Umbilical cord (tissue), 2 donors: Measurements from ENCODE around the gene TBATA. TPM values are rescaled to one million over a fixed set of nuclear protein-coding genes. Genes with fewer than 3 reads are reported as not detected.

ENCODE experiments used
- DNase-seq: peaks from one replicate; pipeline ENCODE4 v3.0.0-alpha.2; 2015; ENCODE audit warnings: low spot score
- total RNA-seq: library from RNA; depleted of rRNA; stranded (reverse); fragments of >200 nt; gene quantifications from one replicate; pipeline ENCODE4 v1.2.3, GENCODE V29; 2014; ENCODE audit warnings: low replicate concordance; ENCODE audit not compliant: insufficient read depth

The TBATA gene
- total RNA-seq, 1 donor from 2014 or later: not detected

DNA sequence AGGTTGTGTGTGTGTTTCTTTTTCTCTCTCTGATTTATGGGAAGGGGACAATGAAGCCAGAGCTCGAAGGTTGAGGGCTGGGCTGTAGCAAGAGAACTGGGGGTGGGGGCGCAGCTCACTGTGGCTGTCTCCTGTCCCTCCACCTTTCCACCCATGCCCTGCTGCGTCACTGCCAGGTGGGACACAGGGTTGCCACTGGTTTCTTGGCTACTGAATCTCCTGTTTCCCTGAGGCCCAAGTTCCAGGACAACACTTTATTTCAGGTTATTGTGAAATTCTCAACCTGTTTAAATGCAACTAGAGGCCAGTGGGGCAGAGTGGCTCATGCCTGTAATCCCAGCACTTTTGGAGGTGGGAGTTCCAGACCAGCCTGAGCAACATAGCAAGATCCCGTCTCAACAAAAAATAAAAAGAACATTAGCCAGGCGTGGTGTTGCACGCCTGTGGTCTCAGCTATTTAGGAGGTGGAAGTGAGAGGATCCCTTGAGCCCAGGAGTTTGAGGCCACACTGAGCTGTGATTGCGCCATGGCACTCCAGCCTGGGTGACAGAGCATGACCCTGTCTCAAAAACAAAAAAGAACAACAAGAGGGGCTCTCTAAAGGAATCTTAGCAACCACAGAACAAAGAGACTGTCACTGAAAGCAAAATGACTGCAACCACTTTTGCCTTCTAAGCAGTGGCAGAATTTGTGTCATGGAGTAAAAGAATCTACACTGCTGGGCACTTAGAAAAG, 22.6 kb downstream of the TBATA start:
- DNase-seq: no peak

DNA sequence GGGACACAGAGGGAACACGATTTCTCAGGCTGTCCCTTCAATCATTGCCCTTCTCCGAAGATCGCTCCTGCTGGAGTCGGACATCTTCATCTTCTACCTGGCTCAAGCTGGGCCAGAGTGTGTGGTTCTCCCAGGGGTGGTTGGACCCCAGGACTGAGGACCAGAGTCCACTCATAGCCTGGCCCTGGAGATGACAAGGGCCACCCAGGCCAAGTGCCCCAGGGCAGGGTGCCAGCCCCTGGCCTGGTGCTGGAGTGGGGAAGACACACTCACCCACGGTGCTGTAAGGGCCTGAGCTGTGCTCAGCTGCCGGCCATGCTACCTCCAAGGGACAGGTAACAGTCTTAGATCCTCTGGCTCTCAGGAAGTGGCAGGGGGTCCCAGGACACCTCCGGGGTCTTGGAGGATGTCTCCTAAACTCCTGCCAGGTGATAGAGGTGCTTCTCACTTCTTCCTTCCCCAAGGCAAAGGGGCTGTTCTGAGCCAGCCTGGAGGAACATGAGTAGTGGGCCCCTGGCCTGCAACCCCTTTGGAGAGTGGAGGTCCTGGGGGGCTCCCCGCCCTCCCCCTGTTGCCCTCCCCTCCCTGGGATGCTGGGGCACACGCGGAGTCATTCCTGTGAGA, 23.3 kb downstream of the TBATA start:
- no peak for DNase-seq

DNA sequence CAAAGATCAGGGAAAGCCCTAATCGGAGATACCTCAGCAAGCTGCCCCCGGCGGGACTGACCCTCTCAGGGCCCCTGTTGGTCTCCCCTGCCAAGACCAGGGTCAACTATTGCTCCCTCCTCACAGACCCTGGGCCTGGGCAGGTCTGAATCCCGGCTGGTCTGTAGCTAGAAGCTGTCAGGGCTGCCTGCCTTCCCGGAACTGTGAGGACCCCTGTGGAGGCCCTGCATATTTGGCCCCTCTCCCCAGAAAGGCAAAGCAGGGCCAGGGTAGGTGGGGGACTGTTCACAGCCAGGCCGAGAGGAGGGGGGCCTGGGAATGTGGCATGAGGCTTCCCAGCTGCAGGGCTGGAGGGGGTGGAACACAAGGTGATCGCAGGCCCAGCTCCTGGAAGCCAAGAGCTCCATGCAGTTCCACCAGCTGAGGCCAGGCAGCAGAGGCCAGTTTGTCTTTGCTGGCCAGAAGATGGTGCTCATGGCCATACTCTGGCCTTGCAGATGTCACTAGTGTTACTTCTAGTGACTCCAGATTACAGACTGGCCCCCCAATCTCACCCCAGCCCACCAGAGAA, 24.1 kb downstream of the TBATA start:
- DNase-seq: peak; percentile 44

DNA sequence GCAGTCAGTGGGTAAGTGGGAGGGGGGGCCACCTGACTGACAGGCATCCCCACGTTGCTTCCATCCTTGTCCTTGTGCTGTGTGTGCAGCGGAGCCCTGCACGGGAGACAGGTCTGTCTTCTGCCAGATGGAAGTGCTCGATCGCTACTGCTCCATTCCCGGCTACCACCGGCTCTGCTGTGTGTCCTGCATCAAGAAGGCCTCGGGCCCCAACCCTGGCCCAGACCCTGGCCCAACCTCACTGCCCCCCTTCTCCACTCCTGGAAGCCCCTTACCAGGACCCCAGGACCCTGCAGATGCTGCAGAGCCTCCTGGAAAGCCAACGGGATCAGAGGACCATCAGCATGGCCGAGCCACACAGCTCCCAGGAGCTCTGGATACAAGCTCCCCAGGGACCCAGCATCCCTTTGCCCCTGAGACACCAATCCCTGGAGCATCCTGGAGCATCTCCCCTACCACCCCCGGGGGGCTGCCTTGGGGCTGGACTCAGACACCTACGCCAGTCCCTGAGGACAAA, 24.8 kb downstream of the TBATA start:
- DNase-seq: no peak

DNA sequence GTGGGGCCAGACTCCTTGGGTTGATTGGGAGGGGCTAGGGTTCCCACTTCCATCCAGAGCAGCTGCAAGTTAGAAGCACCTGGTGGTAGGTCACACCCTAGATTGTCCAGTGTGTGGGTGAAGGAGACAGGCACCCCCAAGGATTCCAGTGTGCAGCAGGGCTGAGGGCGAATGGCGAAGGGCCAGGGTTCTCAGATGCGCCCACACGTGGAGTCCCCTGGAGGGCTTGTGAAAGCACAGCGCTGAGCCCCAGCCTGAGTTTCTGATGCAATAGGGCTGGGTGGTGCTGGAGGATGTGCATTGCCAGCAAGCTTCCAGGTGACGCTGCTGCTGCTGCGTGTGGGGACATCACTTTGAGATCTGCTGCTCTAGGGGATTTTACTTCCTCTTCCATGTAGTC, 25.4 kb downstream of the TBATA start:
- no peak for DNase-seq

DNA sequence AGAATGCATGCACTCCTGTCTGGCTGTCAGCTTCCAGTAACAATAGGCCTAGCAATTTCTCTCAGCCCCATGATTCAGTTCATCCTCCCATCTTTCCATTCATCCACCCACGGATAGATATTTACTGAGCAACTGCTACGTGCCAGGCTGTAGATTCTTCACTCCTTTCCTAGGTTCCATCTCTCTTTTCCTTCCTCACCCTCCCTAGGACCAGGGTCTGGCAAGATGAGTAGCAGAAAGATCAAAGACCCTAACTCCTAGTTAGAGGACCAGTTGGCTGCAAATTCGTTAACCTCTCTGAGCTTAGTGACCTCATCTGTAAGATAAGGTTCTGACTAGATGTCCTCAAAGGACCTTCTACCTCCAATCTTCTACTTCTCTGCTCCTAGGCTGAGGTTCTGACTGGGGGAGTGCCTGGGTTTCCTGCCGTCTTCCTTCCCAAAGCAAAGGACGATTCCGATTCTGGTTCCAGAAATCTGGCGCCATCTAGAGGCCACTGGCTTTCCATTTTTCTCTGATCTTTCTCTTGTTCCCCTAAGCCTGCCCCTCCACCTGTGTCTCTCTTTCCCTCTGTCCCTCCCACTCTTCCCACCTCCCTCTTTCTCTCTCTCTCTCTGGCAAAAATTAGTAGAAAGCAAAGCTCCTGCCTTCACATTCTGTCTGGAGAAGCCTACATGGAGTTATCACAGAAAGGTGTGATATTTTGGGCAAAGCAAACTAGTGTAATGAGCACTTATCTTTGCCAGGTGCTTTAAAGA, 26.2 kb downstream of the TBATA start:
- peak; percentile 82 for DNase-seq

DNA sequence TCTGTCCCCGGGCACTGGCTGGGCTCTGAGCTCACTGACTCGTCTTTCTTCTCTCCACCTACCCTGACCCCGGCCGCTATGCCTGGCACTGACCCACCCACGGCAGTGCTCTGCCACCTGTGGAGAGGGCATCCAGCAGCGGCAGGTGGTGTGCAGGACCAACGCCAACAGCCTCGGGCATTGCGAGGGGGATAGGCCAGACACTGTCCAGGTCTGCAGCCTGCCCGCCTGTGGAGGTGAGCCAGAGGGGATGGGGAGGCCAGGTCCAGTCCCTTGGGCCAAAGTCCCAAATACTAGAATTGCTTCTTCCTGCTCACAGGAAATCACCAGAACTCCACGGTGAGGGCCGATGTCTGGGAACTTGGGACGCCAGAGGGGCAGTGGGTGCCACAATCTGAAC, 27.3 kb downstream of the TBATA start:
- no peak for DNase-seq

DNA sequence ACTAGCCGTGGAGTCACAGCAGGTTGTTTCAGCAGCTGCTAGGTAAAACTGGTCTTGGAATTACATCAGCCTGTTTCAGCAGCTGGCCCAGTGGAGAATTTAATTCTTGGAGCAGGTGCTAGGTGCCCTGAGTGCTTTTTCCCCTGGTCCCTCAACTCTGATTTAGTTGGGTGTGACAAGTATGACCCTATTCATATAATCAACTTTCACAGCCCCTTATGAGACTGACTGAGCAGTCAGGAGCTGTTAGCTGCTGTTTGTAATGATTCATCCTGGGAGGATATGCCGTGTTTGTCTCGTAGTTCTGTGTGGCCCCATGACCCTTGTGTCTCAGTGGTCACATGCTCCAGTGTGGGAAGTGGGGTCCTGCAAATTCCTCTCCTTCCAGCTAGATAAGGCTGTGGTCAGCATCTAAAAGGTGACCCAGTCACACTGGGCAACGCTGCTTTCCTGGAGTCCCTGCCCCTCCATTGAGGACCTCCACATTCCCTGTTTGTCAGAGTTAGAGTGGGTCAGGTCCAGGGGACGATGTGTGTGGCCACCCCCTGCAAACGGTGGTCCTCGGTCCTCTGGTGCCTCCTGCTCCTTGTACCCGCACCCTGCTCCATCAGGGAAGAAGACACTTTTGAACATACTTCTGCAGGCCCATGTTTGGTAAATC, 28.3 kb downstream of the TBATA start:
- no peak for DNase-seq

DNA sequence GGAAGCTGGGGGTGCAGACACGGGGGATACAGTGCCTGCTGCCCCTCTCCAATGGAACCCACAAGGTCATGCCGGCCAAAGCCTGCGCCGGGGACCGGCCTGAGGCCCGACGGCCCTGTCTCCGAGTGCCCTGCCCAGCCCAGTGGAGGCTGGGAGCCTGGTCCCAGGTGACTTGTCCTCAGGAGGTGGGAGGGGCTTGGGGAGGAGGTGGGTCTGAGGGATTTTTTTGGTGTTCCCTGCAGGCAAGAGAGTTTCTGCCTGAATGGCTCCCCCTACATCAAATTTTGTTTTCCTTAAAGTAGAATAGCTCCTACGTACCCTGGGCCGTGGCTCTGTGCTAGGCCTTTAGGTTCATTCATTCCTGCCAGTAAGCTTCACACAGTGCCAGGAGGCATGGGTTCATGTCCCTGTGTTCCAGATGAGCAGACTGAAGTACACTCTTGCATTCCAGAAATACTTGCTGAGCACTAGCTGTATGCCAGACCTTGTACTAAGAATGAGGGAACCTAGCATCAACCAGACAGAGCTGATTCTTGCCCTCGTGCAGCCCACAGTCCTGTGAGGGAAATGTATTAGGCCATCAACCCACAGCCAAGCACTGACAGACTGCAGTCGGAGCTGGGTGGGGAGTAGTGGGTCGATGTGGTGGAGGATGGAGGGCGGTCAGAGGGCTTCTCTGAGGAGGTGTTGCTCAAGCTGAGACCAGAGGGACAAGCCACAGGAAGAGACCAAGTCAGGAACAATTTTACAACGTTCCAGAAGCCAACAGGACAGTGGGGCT, 31.1 kb downstream of the TBATA start:
- DNase-seq: no peak

DNA sequence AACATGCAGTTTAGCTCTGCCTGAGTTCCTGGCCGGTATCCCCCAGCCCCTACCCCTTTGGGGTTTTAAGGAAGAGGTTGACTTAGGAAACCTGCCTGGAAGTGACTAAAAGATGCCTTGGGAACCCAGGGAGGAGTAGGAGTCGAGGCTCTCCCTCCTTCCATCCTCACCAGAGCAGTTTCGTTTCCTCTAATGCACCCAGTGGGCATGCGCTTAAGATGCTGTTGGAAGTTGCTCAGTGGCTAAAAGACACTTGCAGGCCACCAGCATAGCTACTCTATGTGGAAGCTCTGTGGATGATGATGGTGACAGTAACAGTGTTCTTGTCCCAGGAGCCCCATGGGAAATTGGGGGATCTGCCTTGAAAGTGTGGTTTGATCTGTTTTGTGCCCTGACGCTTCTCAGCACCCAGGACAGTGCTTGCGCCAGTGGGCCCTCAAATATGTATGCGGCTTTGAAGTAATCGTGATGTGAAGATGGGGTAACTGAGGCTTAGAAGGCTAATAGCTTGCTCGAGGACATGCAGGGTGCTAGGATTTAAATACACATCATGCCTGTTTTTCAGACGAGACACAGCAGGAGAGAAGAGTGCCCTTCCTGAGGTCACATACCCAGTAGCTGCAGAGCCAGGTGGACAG, 32.0 kb downstream of the TBATA start:
- no peak for DNase-seq

DNA sequence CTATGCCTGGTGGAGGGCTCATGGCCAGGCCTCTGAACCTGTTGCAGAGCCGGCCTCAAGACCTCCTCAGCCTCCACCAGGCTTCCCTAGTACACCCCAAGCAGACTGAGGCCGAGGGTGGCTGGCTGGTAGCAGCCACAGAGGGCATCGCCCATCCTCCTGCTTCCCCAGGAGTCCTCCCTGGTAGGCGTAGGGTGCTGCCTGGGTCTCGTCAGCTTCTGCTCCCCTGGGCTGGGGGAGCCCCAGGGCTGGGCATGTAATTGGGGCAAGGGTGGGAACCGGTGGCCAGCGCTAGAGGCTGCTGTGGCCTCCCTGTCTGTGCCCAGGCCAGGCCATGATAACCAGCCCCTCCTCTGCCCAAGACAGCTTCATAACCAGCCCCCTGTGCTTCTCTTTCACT, 32.6 kb downstream of the TBATA start:
- no peak for DNase-seq

DNA sequence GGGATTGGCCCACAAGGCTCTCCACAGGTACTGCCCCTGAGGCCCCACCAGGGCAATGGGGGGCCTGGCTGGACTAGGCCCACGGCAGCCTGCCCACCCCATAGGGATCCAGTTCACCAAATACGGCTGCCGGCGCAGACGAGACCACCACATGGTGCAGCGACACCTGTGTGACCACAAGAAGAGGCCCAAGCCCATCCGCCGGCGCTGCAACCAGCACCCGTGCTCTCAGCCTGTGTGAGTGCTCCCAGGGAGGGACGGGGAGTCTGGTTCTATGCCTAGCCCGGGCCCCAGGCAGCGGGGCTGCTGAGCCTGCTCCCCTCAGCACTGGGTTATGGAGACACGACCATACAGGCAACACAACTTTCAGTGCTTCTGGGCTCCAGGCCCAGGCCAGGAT, 33.2 kb downstream of the TBATA start:
- DNase-seq: no peak

DNA sequence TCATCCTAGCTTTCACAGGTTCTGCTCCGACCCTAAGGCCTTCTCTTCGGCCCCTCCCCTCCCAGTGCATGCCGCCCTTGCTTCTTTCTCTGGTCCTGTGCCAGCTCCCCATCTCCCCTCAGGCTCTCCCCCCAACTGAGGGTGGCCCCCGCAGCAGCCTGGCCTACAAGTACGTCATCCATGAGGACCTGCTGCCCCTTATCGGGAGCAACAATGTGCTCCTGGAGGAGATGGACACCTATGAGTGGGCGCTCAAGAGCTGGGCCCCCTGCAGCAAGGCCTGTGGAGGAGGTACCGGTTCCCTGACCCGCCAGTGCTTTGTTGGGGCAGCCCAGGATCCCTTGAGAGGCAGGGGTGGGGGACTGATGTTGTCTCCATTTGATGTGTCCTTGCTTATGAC, 33.8 kb downstream of the TBATA start:
- no peak for DNase-seq

DNA sequence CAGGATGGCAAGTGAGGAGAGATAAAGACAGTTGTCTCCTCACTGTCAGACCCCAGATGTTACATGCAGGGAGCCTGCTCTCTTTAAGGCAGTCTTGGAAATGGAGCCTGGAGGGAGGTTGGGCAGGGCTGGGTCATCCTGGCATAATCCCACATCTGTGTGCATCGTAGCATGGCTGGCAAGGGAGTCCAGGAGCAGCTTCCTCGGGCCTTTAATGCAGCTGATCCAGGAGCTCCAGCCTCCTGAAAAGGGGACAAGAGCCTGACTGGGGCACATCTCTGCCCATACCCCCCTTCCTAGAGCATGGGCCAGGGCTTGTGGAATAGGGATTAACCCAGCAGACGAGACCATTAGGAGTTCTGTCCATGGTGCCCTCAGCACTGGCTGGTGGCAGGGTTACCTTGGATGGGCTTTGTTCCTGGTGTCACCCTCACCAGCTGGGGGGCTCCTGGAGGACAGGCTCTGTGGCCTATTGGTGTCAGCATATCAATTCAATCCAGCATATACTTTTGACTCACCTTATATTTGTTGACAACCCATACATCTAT, 34.9 kb downstream of the TBATA start:
- DNase-seq: no peak

DNA sequence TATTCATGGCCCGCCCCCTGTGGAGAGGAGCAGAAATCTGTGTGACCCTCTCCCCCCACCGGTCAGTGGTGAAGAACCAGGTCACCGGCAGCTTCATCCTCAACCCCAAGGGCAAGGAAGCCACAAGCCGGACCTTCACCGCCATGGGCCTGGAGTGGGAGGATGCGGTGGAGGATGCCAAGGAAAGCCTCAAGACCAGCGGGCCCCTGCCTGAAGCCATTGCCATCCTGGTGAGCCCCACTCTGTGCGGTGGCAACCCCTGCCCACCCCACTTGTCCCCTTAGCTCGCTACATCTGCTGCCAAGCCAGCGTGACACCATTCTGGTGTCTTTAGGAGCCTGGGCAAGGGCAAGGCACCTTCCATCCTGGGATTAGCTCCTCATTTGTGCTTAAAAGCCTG, 35.4 kb downstream of the TBATA start:
- DNase-seq: no peak

DNA sequence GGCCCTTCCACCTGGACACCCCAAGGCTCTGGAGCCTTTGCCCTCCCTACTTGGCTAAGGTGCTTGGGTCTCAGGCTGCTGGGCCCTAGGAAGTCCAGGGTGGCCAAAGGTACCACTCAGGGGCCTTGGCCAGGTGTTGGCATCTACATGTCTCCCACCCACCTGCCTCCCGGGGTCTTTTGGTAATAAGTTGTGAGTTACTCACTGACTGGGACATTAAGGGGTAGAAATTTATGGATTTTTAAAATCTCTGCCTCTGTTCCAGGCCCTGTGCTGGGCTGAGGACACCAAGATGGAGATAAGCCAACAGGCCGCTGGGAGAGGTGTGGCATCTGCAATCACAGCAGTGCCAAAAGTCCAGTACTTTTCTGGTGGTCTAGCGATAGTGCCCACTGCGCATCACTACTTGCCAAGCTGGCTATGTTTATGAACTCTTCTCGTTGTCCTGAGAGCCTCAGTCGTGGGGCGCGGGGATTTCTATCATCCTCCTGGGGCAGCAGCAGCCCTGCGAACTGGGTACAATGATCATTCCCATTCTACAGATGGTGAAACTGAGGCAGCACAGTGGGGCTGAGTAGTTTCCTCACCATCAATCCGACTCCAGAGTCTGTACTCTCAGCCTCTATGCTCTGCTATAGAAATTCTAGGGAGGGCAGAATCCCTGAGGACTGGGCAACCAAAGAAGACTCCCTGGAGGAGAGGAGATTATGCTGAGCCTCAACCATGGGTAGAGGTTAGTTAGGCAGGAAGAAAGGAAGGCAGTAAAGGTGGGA, 36.2 kb downstream of the TBATA start:
- DNase-seq: no peak

DNA sequence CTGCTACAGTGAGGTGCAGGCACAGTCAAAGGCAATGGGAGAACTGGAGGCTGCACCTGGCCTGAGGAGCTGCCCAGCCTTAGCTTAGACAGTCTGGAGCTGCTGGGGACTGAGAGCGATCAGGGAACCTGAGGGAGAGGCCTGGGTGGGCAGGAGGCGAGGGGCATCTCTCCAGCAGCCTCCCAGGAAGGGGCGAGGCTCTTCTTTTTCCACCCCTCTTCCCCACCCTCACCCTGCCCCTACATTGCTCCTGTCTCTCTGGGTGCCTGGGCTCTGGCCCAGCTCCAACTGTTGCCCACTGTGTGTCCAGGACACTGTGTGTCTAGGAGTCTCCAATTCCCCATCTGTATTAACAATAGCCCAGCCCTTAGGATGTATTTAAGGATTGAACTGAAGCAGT, 36.9 kb downstream of the TBATA start:
- no peak for DNase-seq

DNA sequence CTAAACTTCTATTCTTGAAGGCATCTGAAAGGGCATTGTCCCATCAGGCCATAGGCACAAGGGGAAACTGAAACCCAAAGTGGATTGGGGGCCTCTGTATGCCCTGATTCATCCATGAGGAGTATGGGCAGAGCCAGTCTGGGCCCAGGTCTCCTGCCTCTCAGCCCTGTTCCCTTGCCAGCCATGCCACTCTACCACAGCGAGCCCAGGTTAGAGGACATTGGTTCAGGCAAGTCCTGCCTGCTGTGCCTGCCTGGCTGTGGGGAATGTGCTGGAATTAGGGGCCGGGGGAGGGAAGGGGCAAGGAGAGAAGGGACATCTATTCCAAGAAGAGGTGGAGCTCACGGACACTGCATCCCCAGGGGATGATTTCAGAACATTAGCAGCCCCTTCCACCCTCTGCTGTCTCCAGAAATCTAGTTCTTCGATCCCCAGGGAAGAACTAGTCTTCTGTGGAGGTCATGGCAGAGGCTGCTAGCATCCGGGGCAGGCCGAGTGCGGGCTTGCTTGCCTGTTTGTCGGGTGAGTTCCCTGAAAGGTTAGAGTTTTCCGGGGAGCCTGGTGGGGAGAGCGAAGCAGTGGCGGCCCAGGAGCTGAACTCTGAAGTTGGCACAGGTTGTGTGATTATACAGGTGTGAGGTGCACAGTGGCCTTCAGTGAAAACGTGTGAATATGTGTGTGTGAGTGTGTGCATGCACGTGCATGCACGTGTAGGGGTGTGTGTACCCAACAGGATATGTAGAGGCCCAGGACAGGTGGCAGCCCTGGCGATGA, 37.8 kb downstream of the TBATA start:
- no peak for DNase-seq

DNA sequence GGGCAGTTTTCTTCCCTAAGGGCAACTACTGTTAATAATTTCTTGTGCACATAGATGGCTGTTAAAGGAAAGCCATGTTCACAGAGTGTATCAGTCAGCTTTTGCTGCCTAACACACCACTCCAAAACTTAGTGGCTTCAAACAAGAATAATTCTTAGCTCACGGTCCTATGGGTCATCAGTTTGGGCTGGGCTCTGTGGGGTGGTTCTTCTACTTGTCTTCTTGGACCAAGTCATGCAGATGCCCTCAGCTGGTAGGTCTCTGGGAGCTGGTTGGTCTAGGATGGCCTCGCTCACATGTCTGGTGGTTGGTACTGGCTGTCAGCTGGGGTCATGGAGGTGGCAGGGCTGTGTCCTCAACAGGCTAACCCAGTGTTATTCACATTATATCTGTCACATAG, 39.6 kb downstream of the TBATA start:
- no peak for DNase-seq
